HG03575 (cell line): ENCODE data around the gene ISYNA1.

Experiments
- ATAC-seq: cut with Tn5 transposase; IDR thresholded peaks from one replicate; pipeline ENCODE4 v1.9.1; 2021; ENCODE audit not compliant: unreplicated experiment, insufficient number of reproducible peaks, low FRiP score; ENCODE audit errors: extremely low read depth

Gene ISYNA1

DNA sequence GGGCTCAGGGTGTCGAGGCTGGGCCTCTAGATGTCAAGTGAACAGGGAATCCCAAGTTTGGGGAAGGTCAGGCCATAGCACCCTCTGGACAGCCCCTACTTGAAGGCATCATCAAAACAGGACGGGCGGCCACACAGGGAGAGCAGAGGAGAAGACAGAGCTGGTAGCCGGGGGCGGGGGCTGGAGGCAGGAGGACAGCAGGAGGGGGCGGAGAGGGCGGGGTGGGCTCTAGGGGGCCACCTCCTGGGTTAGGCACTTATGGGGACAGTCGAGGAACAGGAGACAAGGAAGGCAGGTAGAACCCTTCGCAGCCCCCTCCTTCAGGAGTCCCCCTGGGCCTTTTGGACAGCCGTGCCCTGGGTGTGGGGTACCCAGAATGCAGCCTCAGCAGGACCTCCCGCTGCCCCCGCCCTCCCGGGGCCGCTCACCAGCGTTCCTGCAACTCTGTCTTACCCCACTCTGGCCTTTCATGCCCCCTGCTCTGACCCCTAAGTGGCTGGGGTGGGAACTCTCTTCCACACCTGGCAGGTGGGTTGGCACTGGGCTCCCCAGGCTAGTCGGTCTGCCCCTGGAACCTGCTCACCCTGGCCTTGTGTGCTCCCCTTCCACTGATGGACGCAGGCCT, 12.9 kb downstream of the ISYNA1 start:
- no peak for ATAC-seq

DNA sequence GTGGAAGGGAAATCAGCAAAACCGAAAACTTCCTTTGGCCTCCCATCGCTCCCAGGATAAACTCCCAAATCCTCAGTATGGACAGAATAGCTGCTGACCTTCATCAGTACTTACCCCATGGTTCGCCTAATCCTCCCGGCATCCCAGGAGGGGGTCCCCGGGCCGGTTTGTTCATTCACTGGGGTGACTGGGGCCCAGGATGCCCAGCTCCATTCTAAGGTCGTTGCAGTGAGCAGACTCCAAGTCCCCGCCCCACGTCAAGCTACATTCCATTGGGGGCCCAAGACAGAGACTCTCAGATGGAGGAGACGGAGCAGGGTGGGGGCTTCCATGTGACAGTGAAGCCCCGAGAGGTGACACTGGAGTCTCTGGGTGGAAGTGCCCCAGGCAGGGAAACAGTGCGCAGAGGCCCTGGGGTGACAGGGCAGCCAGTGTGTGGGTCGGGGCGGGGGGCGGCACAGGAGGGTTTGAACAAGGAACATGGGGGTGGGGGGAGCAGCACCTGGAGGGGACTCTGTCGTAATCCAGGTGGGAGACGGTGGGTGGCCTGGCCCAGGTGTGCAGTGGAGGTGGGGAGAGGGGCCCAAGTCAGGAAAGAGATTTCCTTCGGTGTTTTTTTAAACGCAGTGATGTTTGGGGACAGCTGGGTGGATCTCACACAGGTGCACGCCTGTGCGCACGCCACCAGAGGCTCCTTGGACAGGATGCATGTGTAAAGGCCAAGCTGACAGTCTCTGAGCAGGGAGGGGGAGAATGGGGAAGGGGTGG, 13.6 kb downstream of the ISYNA1 start:
- no peak for ATAC-seq

GRCh38 chr19:18423258-18424020, 14.5 kb downstream of the ISYNA1 start:
- no peak for ATAC-seq

DNA sequence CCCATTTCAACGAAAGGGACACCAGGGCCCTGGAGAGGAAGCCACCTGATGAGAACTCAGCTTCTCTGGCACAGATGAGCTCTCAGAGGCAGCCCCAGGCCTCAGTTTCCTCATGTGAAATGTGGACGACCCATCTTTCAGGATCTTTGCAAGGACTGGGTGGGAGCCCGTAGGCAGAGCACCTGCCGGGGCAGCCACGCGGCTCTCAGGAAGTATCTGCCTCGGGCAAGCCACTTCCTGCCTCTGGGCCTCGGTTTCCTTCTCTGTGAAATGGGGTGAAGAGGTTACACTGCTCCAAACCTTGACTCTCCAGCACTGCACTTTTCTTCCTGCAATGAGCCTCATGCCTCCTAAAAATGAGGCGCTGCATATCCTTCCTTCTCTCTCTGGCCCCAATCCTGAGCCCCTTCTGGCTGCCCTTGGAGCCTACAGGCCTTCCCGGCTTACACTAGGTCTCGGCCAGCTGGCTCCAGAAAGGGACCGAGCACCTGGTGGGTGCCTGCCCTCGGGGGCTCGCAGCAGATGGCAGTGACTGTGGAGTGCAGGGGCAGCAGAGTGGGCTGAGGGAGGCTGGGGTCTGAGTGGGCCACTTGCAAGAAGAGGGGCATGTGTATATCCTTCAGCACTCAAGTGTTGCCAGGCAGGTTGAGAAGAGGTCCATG, 15.3 kb downstream of the ISYNA1 start:
- ATAC-seq = no peak

DNA sequence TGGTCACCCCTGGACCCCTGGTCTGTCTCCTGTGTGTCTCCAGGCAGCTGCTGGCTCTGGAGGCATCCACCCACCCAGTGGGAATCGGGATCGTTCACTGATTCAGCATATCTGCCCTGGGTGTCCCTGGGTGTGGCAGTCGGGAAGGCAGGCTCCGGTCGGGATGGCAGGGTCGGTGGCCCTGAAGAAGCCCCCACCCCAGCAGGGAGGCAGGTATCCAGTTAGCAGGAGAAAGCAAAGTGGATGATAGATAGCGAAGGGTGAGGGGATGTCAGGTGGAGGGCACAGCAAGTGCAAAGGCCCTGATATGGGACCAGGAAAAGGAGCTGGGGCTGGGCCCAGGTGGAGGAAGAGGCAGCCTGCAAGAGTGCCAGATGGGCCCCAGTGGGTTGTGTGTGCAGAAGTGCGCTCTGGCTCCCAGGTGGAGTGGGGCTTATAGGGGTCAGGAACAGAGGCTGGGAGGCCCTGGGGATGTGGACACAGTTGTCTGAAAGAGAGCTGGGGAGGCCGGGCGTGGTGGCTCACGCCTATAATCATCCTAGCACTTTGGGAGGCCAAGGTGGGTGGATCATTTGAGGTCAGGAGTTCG, 16.5 kb downstream of the ISYNA1 start:
- no peak for ATAC-seq

DNA sequence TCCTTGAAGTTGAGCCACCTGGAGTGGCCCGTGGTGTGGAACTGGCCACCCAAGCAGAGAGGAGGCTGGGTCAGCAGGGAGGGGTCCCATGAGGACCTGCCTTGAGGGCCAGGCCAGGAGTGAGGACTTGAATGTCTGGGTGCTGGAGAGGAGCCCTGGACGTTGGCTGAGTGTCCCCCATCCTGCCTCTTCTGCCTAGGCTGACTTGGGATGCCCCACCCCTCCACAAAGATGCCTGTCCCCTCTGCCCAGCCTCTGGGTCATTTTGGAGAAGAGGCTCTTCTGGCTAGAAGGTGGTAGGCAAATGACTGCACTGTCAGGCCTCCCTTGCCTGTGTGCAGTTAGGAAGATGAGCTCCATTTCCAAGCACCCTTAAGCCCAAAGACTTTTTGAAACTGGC, 17.0 kb downstream of the ISYNA1 start:
- ATAC-seq = no peak

- ATAC-seq = no peak
Measured at GRCh38 chr19:18419699-18420460, 18.1 kb downstream of the ISYNA1 start.

DNA sequence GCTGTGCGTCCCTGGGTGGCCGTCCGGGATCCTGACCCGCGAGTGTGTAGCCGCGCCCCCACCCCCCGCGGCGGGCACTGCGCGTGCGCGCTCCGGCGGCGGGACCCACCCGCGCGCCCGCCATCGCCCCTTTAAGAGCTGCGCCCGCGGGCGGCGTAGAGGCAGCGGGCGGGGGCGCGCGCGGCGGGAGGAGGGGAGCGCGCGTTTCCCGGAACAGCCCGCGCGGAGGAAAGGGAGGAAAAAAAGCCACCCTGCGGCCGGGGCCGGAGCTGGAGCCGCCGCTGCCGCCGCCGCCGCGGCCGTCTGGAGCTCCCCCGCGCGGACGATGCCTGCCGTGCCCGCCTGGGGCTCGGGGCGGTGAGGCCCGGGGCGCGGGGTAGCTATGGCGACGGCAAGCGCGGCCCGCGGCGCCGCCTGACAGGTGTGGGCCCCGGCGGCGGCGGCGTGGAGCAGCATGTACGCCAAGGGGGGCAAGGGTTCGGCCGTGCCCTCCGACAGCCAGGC, 18.7 kb downstream of the ISYNA1 start, which contains the start of gene SSBP4:
TSS of gene SSBP4 (plus strand) at position 204 of the 504 bp plus-strand sequence. CDS start at position 455, 251 bp downstream.
- ATAC-seq = no peak

DNA sequence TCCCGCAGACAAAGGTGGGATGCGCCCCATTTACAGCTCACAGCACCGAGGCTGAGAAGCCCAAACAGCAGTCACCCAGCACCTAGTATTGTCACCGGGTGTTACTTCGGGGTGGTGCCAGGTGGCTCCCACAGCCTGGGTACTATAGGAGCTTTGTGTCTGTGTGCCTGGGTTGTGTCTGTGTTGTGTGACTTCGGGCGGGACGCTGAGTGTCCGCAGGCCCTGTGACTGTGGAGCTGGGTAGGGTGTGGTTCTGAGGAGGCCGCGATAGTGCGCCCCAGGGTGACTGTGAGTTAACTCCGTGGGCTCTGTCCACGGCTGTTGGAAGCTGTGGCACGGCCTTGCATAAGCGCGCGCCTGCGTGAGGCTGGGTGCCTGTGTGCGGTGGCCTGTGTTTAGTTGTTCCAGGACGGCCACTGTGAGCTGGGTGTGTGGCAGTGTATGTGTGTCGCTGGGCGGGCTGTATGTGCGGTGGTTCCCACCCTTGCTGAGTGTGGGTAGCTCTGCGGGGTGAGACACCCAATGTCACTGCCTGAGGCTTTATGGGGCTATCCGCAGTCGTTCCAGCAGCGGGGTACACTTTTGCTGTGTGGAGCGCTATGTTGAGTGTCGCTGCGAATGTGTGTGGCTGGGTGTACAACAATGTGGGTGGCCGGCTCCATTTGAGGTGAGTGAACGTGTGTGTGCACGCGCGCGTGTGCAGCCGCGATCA, 19.3 kb downstream of the ISYNA1 start:
- ATAC-seq = no peak

DNA sequence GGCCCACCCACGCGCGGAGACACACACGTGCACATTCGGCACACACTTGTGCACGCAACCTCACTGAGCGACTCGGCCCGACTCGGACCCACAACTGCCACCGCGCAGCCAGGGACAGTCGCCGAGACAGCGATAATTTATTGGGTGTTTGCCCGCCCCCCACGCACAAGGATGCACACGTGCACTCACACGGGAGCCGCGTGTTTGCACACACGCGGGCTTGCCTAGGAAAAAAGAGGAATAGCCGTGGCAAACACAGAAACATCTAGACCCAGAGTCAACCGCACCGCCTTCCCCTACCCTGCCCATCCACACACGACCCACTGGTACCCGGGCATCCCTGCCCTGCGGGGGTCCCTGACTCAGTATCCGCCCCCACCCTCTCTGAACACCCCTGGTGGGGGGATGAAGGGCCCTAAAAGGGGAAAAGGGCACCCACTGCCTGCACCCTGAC, 19.9 kb downstream of the ISYNA1 start:
- ATAC-seq = no peak

DNA sequence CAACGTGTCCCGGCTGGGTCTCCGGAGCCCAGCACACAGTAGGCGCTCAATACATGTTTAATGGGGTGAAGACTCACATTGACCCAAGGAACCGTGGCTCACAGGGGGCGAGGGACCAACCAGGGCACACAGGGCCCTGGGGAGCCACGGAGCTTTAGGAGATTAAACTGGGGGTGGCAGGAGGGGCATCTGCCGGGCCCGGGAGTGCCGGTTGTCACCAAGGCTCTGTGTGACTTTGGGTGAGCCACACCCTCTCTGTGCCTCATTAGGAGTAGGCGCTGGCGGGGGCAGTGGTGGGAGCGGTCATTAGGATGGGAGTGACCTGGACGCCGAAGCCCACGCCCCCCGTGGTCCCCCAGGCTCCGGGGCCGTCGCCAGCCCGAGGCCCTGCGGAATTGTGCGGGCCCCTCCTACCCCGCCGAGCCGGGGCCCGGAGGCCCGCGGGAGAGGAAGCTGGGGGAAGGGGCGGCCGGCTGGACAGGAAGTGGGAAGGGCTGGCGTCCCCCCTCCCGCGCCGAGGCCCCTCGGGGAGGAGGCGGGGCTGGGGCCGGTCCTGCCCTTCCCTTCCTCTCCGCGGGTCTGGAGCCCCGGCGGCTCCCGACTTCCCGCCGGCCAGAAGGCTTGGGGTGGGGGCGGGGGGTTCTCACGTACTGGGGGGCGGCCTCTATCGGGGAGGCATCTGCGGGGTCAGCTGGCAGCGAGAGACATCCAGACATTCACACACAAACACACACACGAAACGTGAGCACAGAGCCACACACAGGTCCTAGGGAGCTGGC, 20.5 kb downstream of the ISYNA1 start:
- ATAC-seq = no peak

DNA sequence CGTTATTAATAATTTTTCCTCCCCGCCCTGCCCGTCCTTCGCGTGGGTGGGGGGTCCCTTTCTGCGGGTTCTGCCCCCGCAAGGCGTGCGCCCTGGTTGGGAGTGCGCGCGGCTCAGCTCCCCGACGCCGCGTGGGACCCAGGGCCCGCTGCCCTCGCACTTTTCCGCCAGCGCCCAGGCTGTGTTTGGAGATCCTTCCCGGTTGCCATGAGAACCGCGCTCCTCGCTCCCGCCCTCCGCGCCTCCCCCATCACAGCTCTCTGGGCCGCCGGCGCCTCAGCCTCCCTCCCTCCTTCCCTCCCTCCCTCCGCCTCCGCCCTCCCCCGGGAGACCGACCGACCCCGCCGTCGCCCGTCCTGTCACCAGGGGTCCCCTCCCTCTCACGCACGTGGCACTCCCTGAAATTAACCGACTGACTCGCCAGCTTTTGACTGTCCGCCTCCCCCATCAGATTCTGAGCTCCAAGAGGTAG, 21.1 kb downstream of the ISYNA1 start:
- ATAC-seq = no peak

- no peak for ATAC-seq
Measured at GRCh38 chr19:18415178-18415867, 22.6 kb downstream of the ISYNA1 start.

DNA sequence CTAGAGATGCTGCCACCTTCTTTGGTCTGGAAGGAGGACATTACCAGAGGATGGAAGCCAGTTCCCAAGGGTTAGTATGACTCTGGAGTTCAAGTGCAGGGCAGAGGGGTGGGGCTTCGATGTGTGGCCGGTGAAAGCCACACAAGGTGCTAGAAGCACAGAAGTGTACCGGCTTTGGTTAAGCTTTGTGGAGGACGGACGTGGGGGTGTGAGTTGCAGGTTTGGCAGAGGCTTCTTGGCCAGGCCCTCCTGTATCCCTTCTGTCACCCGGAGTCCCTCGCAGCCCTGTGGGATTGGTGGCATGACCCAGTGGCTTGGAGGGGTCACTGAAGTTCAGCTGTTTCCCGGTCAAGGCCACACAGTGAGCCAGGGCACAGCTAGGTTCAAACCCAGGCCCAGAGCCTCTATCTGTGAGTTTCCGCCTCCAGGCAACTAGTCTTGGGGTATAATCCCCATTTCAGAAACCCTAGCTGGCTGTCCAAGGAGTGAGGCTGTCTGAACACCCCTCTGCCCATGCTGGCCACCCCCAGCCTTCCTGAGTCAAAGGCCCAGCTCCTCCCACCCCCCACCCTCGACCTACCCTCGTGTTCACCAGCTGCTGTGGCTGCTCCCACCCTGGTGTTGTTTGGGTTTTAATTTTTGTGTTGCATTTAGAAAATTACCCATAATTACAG, 23.3 kb downstream of the ISYNA1 start:
- ATAC-seq = no peak

DNA sequence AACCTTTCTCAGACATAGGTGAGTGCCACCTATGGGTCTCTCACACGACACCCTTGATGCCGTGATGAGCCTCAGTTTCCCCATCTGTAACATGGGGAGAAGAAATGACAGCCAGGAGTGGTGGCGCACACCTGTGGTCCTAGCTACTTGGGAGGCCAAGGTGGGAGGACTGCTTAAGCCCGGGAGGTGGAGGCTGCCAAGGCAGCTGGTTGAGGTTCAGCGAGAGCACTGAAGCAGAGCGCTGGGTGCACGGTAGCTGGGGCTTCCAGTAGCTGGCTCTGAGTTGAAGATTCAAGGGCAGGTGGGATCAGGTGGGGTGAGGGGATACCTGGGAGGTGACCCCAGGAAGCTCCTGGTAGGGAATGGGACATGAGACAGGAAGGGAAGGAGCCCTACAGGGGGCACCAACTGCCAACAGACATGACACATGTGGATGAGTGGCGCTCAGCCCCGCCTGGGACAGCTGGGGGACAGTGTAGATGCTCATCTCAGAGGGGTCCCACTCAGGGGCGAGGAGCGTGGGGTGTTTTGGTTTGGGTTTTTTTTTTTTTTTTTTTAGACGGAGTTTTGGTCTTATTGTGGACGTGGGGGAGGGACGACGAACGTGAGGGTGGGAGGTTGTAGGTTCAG, 25.2 kb downstream of the ISYNA1 start:
- ATAC-seq = no peak
